Activated CD8-positive, alpha-beta memory T cell treated with anti-CD3 and anti-CD28 coated beads for 1 hour (primary cell): ENCODE results near the gene TPSB2.
"Not testable (repeated sequence)": the region's sequence is repeated elsewhere in the genome, so short reads cannot be mapped to it uniquely, and the experiment has no call there.

ENCODE experiments used
- DNase-seq, 2 donors: peaks; one replicate each; pipeline ENCODE4 v3.0.0-alpha.2; 2020; ENCODE audit warnings: low read depth in 1 of 2; ENCODE audit errors: extremely low read depth in 1 of 2

Gene TPSB2

DNA sequence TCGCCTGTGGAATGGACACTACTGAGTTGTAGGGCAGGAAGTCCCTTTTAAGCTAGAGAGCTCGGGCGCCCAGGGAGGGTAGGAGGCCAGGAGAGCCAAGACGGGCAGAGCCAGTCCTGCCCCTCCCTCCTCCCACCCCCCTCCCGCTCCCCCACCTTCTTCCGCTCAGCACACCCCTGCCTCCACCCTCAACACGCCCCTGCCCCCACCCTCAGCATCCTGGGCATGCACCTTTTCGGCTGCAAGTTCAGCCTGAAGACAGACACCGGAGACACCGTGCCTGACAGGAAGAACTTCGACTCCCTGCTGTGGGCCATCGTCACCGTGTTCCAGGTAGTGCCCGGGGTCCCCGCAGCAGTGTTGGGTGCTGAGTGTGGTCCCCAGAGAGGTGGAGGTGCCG lies 23.2 kb downstream of the TPSB2 start:
- no peak for DNase-seq

- DNase-seq, result no peak
Measured at GRCh38 chr16:1206326-1206725, 23.7 kb downstream of the TPSB2 start.

DNA sequence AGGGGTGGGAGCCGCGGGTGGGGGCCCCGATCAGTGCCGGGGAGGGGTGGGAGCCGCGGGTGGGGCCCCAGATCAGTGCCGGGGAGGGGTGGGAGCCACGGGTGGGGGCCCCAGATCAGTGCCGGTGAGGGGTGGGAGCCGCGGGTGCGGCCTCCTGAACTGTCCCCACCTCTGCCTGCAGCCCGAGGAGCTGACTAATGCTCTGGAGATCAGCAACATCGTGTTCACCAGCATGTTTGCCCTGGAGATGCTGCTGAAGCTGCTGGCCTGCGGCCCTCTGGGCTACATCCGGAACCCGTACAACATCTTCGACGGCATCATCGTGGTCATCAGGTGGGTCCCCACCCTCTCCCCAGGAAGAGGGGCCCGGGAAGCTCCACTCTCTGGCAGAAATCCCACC lies 25.1 kb downstream of the TPSB2 start:
- DNase-seq, result no peak

DNA sequence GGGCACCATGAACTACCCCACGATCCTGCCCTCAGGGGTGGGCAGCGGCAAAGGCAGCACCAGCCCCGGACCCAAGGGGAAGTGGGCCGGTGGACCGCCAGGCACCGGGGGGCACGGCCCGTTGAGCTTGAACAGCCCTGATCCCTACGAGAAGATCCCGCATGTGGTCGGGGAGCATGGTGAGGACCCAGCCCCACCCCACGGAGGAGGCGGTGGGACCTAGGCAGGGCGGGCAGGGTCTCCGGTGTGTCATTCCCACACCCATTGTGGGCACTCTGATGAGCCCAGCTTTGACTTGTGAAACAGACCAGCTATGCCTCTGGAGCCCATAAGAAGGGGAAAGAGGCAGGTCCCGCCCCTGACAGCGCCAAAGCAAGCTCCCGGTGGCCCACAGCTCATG lies 27.7 kb downstream of the TPSB2 start:
- DNase-seq, result no peak

DNA sequence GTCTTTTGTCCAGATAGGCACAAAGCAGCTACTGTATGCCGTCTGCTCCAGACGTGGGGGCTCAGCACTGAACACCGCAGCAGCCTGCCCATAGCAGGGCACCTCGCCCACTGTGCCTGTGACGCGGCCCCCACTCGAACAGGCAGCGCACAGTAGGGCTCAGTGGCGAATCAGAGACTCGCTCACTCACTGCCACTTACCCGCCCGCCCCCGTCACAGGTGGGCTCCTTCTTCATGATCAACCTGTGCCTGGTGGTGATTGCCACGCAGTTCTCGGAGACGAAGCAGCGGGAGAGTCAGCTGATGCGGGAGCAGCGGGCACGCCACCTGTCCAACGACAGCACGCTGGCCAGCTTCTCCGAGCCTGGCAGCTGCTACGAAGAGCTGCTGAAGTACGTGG lies 28.5 kb downstream of the TPSB2 start:
- DNase-seq, result no peak

- no peak for DNase-seq
Measured at GRCh38 chr16:1200014-1200627, 29.9 kb downstream of the TPSB2 start.

DNA sequence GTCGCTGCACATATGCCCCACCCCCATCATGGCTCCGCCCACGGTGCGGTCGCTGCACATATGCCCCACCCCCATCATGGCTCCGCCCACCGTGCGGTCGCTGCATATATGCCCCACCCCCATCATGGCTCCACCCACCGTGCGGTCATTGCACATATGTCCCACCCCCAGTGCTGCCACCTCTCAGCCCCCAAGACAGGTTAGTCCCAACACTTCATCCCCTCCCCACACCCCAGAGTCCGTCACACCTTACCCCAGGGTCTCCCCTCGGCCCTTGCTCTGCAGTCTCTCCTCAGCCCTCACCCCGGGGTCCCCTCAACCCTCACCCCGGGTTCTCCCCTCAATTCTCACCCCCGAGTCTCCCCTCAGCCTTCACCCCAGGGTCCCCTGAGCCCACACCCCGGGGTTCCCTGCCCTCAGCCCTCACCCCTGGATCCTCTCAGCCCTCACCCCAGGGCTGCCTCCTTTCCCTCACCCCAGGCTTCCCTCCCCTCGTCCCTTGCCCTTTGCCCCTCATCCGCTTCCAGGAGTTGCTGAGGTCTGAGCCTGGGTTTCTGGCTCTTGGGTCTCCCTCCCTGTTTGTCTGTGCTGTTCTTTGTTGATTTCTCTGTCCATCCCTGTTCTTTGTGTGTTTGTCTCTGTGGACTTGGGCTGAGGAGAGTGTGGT lies 30.5 kb downstream of the TPSB2 start:
- no peak for DNase-seq

GRCh38 chr16:1198671-1199346 lies 31.2 kb downstream of the TPSB2 start:
- DNase-seq, result not testable (repeated sequence)

DNA sequence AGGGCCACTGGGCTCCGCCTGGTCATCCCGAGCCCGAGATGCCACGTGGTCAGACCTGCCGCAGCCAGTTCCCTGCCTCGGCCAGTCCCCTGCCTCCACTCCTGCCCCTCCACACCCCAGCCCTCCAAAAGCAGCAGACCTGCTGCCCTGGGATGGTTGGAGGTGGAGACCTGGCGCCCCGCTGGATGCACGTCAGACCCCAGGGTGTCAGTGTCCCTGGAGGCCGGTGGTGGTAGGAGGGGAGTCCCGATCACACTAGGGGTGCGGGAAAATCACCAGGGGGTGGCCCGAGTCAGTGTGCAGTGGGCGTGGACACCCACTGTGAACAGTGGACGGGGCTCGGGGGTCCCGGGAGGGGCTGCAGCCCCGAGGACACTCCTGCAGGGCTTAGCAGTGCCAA lies 31.8 kb downstream of the TPSB2 start:
- DNase-seq, result no peak

GRCh38 chr16:1197237-1197866 lies 32.6 kb downstream of the TPSB2 start:
- DNase-seq, result no peak

- DNase-seq, result no peak
Measured at GRCh38 chr16:1196494-1196893, 33.5 kb downstream of the TPSB2 start.

DNA sequence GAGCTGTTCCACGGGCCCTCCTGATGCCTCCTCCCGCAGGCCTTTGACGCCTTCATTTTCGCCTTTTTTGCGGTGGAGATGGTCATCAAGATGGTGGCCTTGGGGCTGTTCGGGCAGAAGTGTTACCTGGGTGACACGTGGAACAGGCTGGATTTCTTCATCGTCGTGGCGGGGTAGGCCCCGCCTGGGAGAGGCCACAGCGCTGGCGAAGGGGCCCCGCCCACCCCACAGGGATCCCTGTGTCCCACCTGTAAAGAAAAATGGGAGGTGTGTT lies 34.7 kb downstream of the TPSB2 start:
- no peak for DNase-seq

DNA sequence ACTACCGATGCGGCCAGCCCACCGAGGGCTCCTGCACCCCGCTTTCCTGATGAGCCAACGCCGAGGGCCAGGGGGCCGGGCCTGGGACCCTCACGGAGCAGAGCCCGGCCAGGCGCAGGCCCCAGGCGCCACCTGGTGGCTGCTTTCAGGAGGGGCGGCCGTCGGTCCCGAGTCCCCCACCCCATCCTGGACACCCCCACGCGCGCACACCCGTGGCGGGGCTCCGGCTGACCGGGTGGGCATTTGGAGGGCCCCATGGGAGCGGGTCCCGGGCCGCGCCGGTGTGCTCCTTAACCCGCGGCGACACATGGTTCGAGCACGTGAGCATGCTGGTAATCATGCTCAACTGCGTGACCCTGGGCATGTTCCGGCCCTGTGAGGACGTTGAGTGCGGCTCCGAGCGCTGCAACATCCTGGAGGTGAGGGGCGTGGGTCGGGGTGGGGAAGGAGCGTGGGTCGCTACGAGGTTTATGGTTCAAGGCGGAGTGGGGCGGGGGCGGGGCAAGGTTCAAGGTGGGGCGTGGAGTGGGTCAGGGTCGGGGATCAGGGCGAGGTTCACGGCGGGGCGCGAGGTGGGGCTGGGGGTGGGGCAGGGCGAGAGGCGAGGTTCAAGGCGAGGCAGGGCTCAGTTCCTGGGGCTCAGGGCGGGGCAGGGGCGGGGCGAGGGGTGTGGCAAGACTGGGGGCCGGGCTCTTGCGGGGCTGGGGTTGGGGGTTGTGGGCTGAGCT lies 35.2 kb downstream of the TPSB2 start:
- peak in 1 of 2 donors; percentile 10 for DNase-seq

DNA sequence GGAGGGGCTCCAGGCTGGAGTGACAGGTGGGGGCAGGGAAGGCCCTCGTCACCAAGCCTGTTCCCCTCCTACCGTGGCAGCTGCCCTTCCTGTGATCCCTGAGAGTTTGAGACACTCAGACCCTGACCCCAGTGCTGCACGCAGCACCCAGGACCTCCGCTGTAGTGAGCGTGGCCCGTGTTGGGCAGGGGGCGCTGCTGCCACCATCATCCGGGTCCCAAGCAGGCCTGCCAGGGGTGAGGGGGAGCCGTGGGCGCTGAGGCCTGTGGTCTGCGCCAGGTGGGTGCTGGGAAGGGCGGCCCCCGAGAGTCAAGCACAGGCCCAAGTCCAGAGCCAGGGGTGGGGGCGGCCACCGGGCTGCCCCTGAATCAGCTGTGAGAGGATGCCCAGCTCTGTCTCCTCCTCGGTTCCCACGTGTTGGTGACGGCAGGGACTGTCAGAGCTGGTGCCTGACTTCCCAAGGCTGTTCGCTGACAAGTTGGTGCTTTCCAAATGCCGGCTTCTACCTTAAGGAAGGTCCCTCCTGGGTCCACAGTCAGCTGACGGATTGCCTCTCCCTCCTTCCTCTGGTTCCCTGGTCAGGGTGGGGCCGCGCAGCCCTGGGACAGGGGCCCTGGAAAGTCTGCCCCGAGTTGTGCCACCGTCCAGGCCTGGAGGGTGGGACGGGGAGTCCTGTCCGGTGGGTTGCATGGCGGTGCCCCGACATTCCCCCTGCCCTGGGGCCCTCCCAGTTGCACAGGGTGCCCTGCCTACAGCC lies 36.0 kb downstream of the TPSB2 start:
- no peak for DNase-seq

DNA sequence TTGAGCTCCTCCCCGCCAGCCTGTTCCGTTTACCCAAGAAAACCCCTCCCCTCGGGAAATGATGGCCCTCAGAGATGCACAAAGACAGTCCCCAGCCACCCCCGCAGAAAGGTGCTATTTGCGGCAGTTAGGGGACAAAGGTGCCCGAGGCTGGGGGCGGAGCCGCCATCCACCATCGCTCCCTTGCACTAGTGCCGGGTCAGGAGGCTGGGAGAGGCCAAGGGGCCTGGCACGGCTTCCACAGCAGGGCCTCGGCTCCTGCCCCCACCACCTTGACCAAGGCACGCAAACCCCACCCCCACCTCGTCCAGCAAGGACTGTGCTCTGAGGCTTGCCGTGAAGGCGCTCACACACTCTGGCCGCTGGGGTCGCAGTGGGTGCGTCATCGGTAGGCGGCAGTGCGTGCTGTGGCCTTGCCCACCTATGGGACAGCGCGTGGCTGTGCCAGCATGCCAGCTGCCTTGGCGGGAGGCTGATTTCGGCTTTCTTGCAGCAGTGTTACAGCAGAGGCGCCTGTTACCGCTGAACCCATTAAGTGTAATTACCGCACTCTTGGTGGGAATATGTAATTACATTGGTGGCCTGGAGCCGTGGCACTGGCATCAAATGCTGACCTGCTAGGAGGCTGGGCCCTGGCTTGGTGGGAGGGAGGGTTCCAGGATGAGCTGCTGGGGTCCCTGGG lies 36.7 kb downstream of the TPSB2 start:
- no peak for DNase-seq

- DNase-seq, result no peak
Measured at GRCh38 chr16:1192384-1193073, 37.5 kb downstream of the TPSB2 start.

DNA sequence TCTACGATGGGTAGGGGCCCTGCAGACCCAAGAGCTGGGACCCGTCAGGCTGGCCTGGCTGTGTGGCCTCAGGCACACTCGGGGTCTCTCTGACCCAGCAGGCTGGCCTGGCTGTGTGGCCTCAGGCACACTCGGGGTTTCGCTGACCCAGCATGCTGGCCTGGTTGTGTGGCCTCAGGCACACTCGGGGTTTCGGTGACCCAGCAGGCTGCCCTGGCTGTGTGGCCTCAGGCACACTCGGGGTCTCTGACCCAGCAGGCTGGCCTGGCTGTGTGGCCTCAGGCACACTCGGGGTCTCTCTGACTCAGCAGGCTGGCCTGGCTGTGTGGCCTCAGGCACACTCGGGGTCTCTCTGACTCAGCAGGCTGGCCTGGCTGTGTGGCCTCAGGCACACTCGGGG lies 39.2 kb downstream of the TPSB2 start:
- DNase-seq, result not testable (repeated sequence)

- no peak for DNase-seq
Measured at GRCh38 chr16:1189455-1189854, 40.5 kb downstream of the TPSB2 start.

GRCh38 chr16:1188432-1189189 lies 41.4 kb downstream of the TPSB2 start:
- DNase-seq, result peak in 1 of 2 donors; percentile 25
